HG03175 (cell line): ENCODE results near the gene FOXB2.

Experiments used
- ATAC-seq: cut with Tn5 transposase; IDR thresholded peaks from one replicate; pipeline ENCODE4 v1.9.1; 2021; ENCODE audit warnings: mild to moderate bottlenecking, moderate library complexity; ENCODE audit not compliant: unreplicated experiment

The FOXB2 gene

DNA sequence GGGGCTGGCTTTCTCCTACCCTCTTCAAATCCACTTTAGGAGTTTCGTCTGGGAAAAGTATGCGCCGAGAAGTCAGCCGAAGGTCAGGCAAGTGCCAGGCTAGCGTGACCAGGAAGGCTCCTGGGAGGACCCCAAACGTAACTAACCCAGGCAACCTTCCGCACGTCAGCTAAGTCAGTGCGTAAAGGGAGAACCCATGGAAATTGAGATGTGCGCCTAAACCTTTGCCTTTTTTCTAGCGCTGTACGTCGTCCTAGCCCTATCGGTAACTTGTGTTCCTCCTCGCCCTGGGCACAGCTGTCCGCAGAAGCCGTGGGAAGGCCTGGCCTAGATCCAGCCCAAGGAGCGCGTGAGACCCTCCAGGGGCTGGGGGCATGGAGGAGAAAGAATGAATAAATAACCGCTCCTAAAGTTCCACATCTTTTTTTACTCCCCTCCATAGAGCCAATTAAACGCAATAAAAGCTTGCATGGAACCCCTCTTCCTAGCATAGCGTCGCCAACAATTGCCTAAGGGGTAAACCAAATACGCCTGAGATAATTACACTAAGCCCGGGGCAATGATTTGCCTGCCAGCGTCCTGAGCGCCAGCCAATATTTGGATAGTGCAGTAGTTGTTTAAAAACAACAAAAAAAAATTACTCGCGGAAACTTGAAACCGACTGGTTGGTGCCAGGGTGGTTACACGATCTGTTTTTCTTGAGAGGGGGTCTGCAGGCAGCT is 4.0 kb upstream of the FOXB2 start:
- no peak for ATAC-seq

DNA sequence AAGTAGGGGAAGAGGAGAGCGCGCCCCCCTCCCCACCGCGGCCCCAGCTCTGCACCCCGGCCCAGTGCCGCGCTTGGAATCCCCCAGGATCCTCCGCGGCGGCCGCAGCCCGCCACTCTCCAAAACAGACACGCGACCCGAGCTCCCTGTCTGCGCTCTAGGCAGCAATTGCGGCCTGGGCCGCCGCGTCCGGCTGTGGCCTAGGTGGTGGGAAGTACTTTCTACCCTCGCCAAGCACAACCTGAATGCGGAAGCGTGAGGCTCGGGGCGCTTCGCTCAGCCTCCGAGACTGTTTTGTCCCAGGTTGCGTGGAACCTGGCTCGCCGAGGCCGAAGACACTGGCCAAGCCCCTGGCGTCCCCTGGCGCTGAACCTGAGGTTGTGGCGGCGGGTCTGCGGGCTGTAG is 3.3 kb upstream of the FOXB2 start:
- no peak for ATAC-seq

DNA sequence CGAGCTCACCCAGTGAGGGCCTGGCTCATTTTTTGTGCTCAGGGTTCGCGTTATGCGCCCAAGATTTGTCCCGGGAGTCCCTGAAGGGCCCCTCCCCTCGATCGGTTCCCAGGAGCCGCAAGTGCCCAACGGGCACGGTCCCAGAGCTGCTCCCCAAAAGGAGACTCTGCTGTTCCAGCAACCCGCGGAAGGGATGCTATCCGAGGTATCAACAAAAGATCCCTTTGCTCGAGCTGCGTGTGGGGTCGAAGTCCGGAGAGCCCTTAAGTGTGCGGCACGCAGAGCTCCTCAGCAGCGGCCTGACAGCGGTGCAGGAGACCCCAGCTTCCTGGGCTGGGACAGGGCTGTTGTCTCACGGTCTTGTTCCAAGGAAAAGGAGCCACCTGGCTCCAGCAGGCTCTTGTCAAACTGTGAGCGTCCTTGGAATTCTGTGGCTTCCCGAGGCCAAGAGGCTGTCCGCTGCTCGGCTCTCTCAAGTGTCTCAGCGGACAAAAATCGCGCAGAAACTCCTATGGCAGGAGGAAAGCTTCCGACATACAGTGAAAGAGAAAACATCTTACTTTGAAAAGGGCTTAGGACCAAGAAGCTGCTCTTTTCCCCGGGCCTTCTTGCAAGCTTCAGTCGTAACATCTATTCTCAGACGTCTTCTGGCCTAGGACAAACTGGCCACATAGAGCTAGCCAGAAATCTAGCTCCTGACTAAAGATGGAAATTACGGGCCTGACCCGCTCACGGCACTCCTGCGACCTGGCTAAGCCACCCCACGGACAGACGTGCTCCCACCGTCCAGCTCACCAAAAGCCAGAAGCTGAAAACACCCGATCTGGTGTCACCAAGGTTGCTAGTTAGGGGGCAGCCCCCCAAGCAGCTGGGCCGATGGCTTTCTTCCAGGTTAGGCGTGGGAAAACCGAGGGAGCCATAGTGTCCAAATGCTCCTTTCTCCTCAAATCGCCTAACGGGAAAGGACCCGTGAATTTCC is 2.6 kb upstream of the FOXB2 start:
- no peak for ATAC-seq

DNA sequence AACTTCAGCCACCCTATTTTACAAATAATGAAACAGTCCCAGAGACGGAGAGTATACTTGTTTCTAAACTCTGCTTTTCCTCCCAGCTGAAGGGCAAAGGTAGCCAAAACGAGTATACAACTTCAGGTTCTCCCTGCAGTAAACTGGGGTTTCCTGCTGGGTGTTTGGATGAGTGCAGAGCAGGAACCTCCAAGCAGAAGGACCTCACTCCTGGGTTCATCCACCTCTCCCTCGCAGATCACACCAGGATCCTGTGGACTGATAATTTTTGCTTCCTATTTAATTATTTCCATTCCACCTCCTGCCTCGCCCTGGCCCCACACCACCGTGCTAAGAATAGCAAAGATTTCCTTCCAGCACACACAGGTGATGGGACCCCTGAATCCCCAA is 2.0 kb upstream of the FOXB2 start:
- no peak for ATAC-seq

DNA sequence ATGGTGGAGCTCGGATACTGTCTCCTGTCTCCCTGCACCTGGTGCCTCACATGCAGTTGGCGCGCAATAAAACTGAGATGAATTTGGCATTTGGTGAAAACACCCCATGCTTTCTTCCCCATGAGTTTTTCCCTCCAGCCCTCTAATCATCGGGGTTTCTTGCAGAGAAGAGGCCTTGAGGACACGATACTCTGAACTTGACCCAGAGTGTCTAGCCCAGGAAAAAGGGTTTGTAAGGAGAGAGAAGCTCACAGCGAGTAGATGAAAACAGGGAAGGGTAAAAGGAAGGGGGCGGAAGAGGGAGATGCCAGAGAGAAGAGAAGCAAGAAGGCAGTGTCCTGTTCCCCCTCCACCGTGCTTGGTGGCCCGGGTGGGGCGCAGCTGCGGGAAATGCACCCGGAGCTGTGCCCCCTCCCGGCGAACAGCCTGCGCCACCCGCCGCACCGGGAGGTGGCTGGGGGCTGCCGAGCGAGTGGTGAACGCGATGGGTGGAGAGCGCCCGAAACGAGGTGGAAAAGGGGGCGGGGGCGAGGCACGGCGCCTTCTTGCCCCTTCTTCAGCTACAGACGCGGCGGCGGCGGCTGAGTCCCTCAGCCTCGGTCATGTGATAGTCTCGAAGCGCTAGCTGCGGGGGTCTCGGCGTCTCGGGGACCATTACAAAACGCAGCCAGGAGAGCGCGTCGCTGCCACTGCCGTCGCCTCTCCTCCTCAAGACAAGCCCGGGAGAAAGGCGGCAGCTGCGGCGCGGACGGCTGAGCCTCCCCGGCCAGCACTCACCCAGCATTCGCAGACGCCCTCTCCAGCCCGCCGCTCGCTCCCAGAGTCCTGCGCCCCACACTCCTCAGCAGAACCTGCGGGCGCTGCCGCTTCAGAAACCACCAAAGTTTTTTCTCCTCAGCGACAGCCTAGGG is 1.1 kb upstream of the FOXB2 start:
- no peak for ATAC-seq

DNA sequence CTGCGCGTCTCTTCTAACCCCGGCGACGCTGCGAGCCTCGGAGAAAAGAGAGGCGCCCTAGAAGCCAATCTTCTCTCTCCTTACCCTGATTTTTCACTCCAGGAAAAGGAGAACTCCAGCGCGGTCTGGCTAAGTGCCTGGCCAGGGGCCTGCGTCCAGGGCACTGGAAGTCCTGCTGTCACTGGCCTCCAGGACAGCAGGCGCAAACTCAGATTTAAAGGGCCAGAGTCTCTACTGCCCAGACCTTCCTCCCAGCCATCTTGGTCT is 553 bp upstream of the FOXB2 start:
- no peak for ATAC-seq

DNA sequence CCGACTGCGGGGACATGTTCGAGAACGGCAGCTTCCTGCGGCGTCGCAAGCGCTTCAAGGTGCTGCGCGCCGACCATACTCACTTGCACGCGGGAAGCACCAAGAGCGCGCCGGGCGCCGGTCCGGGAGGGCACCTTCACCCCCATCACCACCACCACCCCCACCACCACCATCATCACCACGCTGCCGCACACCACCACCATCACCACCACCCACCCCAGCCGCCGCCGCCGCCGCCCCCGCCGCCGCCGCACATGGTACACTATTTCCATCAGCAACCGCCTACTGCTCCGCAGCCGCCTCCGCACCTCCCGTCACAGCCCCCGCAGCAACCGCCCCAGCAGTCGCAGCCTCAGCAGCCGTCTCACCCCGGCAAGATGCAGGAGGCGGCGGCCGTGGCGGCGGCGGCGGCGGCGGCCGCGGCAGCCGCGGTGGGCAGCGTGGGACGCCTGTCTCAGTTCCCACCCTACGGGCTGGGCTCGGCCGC is 514 bp downstream of the FOXB2 start:
- no peak for ATAC-seq

DNA sequence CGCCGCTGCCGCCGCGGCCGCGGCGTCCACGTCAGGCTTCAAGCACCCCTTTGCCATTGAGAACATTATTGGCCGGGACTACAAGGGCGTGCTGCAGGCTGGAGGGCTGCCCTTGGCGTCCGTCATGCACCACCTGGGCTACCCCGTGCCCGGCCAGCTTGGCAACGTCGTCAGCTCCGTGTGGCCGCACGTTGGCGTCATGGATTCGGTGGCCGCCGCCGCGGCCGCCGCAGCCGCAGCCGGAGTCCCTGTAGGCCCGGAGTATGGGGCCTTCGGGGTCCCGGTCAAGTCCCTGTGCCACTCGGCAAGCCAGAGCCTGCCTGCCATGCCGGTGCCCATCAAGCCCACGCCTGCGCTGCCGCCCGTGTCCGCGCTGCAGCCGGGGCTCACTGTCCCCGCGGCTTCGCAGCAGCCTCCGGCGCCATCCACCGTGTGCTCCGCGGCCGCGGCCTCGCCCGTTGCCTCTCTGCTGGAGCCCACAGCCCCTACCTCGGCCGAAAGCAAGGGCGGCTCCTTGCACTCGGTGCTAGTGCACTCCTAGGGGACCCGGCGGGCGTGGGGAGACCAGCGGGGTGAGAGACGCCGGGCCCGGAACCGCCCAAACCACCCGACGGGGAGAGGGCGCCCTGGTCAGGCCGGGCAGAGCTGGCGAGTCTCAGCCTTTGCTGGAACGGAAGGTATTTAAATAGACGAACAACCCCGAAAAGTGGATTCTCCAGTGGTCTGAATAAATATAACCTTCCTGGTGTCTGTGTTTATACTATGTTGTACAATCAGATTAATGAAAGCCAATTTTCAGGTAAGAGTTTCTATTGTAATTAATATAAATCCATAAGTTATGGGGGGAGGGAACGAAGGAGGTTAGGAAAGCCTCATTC is 1.2 kb downstream of the FOXB2 start:
- no peak for ATAC-seq

DNA sequence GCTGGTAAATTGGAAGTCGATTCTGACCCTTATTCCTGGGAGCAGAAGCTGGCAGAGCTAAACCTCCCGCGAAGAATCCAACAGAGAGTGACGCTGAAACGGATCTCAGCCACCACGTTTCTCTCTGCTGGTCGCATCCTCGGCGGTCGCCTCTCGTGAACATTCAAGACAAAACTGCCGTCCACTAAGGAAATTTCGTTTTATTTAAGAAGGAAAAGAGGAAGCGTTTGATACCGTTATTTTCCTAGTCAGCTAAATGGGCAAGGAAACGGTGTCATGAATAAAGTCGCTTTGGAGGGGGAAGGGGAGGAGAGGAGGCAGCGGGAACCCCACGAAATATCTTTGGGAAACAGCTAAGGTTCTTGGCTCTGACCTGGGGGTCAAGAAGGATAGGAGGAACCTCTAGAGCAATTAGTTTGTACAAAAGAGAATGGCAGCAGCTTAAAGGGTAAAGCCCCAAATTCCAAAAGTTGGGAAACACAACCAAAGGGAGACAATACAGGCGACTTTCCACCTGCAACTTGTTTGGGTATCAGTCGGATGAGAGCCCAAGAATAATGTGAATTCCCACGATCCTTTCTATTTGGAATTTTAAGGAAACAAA is 1.9 kb downstream of the FOXB2 start:
- no peak for ATAC-seq

DNA sequence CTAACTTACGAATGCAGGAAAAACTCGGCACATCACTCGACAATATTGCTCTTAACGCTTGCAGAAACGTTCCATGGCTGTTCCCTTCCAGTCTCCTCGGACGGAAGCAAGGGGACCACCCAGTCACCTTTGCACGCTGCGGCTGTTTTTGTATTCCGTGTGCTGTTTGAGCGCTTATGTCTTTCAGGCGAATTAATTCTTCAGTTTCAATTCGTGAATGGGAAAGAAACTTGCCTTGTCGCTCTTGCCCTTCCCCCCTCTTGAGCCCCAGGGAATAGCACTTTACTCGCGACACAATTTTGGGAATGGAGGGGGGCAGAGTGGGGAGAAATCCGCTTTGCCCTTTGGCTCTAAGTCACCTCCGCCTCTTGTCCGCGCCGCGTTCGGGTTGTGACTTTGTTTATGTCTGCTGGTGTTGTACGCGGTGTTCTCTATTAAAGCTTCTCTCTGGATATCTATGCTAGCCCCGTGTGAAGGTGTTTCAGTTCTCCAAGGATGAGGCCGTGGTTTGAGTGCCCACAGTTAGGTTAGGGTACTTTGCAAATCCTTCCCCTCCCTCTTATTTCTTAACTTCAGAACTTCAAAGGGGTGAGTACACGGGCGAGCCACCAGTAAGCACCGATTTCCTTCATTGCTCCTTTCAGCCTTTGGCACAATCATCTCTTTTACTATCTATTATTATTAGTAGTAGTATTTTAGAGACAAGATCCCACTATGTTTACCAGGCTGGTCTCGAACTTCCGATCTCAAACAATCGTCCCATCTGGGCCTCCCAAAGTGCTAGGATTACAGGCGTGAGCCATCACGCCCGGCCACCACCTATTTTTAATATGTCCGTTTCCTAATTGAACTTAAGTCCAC is 2.7 kb downstream of the FOXB2 start:
- no peak for ATAC-seq

DNA sequence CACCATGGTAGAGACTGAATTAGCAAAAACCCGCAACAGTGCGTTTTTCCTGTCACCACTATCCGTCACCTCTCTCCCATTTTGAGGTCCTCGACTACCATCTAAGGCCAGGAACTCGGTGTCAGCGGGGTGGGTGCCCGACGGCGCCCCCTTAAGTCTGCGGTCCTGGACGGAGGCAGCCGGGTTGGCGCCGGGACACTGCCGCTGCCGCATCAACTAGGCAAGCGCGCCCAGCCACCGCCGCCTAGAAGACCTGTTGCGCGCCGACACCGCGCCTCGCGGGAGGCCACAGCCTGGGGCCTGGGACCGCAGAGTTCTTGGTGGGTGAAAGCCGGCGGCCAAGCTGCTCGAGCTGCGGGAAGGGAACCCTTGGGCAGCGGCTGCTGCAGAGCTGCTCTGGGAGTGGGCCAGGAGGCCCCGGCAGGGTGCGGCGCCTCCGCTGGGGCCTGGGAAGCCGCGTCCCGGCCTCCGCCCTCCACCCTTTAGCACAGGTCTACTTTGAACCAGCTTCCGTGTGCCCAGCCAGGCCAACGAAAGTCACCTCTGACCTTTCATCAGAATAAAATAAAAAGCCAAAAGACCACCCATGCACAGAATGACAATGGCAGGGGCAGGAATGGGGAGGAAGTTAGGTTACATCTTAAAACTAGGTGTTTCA is 3.5 kb downstream of the FOXB2 start:
- no peak for ATAC-seq

DNA sequence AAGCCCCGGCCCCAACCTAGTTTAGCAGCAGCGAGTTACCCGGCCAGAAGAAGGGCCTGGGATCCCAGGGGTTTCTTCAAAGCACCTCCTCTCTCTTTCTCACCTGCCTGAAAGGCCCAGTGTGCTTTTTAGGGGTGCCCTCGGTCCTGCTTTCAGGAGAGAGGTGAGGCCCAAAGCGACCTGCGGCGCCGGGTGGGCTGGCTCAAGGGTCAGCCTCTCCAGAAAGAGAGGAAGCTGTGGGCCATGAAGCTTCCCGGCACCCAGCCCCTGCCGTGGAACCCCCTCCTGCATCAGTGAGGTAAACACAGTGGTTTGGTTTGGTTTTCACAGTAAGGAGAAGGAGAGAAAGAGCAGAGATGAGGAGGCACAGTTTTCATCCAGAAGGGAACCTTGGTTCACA is 4.3 kb downstream of the FOXB2 start:
- no peak for ATAC-seq

DNA sequence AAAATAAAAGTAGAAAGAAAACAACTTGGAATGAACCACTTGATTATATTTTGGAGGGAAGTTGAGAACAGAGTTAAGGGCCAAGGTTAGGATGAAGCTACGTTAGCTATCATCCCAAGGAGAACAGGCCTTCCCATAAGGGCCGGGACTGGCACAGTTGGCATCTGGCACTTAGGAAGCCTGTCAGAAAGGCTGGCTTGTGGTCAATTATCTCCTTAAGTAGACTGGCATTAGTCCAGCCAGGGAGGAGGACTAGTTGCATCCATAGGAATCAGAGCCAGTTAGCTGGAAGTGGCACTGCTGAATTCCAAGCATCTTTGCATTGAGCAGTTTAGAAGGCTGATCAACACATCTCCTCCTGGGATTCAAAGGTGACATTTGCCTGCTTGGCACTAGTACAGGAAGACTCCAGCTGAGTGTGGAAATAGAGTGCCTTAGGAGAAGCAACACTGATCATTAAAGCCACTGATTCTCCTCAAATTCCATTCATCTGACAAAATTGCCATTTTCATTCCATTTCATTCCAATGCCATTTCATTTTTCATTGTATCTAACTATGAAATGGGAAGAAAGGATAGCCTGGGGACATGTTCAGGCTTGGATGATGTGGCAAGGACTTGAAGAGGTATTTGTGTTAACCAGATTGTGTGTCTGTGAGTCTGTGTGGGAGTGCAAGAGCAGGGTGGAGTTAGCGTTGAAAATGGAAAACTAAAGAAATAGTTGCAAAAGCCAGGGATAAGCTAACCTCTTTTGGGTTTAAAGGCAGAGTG is 5.5 kb downstream of the FOXB2 start:
- ATAC-seq = no peak

DNA sequence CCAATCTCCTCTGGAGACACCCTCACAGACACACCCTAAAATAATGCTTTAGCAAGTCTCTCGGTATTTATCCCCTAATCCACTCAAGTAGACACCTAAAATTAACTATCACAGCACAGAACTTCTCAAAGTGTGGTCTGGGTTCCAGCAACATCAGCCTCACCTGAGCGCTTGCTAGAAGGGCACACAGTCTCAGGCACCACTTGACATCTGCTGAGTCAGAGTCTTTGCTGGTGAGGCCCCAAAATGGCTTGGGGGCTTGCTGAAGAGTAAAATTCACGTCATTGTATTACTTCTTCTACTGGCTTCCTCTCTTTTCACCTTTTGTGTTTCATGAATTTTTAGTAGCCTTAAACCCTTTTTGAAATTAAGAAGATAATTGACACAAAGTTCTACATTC is 9.0 kb downstream of the FOXB2 start:
- ATAC-seq = no peak

DNA sequence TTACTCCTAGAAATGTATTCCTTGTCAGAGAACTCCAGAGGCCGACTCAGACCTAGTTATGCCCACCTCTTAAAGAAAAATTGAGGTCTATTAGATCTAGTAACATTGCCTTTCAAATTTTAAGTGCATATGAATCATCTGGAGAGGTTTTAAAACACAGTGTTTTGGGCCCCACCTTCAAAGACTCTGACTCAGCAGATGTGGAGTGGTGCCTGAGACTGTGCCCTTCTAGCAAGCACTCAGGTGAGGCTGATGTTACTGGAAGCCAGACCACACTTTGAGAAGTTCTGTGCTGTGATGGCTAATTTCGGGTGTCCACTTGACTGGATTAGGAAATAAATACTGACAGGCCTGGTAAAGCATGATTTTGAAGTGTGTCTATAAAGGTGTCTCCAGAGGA is 10.6 kb downstream of the FOXB2 start:
- no peak for ATAC-seq

DNA sequence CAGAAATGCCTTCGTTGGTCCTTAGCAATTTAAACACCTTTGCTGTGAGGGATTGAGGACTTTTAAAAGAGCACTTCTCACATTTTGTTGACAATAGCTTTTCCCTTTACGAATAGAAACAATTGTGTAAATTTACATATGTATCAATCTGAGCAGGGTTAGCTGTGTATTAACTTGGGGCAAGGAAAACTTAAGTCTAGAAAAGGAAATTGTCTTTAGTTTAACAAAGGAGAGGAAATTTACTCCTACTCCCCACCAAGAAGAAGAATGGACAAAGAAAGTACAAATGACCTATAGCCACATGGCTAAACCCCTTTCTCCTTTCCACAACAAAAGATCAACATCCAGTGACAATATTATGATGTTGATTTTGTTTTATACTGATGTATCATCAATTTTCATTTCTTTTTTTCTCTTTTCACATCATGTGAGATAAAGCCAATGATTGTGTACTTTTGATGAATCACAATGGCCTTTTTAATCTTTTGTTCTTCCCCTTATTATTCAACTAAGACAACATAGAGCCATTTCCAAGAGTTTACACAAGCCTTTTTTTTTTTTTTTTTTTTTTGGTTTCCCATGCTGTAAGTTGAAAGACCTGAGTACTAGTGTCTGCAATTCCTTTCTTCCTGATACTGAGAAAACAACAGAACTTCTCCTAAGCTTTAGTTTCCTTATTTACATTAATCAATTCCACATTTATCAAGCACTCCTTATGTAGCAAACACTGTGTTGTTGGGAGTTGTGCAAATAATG is 19.0 kb downstream of the FOXB2 start:
- no peak for ATAC-seq

DNA sequence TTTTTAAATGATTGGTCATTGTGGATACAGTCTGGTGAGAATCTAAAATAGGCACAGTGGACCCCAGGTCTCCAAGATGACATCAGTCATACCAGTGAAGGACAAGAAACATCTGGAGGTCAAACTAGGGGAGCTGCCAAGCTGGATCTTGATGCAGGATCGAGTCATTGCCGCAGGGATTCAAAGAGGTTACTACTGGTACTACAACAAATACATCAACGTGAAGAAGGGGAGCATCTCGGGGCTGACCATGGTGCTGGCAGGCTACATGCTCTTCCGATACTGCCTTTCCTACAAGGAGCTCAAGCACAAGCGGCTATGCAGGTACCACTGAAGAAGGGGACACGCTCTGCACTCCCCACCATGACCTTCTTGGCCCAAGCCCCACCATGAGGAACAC is 20.9 kb downstream of the FOXB2 start:
- no peak for ATAC-seq
